Stimulated activated CD4-positive, alpha-beta T cell treated with anti-CD3 and anti-CD28 coated beads, Interleukin-4, amount 100 ng/mL, for 1 hour (primary cell): ENCODE results near the gene SRGAP3.

ENCODE experiments used
- DNase-seq: peaks from one replicate; pipeline ENCODE4 v3.0.0-alpha.2; 2020

Gene SRGAP3

DNA sequence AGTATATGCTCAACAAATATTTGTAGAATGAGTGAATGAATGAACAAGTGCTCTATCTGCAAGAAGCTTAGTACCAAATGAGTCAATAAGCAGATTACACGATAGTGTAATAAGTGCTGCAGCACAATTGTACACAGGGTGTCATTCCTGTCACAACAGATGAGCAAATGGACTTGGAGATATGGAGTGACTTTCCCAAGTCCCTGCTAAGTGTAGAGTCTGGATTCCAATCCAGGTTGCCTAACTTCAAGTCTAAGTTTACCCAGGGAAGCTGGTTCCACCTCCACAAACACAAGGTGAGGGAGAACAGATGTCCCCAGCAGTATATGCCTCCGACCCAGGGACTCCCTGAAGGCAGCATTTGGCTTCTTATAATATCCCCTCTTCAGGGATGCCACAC, 208.4 kb downstream of the SRGAP3 start:
- no peak for DNase-seq

DNA sequence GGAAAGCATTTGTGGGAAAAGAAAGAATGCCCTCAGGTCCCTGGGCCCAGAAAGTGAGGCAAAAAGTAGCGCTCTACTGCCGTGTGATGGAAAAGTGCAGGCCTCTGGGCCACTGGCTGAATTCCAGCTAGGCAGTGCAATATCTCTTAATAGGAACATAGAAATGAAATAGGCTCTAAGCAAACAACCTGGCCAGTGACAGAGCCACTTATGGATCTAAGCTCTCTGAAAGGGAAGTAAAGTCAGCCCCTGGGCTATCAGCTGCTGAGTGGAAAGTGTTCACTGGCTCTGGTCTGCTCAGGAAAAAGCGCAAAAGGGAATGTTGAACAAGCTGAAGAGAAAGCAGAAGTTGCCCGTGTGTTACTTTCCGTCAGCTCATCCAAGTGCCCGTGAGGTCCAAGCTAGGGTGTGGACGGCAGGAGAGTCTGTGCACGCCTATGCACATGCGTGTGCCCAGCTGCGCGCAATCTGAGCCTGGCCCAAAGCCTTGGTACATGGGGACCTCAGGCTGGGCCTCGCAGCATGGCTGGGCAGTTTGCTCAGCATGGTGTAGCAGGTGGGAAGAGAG, 212.2 kb downstream of the SRGAP3 start:
- no peak for DNase-seq

DNA sequence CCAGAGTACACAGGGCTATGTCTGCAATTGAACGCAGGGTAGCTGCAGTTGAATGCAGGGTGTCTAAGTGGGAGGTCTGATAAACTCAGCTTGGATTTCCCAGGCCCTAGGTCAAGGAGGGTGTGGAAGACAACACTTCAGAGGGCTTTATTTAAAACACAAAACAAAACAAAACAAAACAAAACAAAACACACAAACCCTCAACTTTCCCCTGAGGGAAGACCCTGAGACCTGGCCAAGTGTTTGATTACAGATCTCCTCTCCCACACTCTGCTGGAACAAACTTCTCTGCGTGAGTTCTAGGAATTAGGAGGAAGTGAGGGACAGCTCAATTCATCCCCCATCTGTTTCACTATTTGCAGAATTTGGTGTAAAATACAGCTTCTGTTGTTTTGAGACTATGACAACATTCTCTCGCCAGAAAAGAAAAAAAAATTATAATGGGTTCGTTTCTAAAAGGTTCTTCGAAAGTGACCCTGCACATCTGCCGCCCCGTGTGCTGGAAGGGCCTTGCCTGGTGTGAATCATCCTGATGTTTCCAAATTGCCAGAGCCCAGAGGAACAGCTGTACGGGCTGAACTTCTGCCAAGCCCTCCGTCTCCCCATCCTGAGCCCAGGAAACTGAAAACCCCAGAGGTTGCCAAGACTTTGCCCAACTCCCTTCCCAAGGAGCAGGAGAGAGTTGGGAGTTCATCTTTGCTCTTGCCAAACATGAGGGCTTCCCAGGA, 212.9 kb downstream of the SRGAP3 start:
- no peak for DNase-seq

DNA sequence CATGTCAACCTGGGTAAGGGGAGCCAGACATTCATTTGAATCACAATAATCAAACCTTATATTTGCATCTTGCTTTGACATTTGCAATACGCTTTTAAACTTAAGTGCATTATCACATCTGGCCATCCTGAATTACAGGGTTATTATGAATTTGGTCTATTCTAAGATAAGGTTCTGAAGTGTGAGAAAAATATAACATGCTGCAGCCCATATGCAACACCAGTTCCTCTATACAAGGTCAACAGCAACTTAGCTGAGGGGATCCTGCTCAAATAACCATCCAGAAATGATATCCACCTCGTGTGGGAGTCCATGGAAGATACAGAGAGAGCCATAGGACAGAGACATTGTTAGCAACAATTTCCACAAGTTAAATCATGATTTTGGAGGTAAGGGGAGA, 213.5 kb downstream of the SRGAP3 start:
- DNase-seq, result no peak

DNA sequence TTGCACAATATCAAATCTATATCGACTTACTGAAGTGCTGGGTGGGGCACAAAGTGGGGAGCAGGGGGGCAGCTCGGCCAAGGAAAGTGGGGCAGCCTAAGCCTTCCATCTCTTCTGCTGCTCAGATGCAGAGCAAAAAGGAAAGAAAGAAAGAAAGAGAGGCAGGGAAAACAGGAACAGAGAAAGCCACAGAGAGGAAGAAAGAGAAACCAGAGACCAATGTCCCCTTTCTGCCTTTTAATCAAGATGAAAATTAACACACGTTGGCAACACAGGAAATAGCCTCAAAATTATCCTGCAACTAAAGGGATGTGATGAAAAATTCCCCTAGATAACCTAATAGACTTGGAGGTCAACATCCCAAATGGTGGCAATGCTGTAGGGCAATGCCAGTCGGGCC, 214.0 kb downstream of the SRGAP3 start:
- DNase-seq, result no peak

DNA sequence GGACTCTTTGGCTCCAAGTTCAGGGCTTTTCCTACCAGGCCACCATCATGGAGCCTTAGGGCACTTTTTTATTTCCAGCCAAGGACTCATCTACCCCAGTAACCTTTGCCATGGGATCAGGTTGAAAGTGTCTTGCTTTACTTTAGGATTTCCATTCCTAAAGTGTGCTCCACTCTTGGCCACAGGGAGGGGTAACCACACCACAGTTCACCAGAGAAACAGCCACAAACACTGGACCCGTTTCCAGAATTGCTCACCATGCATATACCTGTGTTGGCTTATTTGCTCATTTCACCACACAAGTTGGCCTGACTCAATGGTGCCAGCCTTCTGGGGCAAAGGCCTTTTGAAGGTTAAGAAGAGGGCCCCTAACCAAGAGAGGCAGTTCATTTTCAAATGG, 215.6 kb downstream of the SRGAP3 start:
- no peak for DNase-seq

DNA sequence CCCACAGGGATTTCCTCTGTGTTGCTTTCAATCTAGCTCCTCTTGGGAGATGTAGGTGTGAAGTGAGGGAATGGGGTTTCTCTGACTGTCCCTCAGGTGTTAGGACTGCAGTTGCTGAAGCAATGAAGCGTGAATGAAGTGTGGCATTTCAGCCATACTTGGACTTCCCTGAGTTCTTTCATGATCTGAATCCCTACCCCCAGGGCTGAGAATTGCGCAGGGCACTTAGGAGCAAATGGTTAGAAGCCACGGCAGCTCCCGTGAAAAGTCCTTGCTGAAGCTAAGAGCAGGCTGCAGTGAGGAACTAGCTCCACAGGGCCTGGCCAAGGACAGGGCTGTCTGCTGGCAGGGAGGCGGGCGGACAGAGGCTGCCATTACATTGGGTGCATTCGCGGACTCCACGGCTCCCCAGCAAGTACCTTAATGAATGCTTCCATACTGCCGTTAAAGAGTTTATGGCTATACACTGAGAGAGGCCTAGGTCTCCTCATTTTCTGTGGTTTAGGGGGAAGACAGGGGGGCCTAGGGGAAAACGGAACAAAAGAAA, 217.1 kb downstream of the SRGAP3 start:
- no peak for DNase-seq

DNA sequence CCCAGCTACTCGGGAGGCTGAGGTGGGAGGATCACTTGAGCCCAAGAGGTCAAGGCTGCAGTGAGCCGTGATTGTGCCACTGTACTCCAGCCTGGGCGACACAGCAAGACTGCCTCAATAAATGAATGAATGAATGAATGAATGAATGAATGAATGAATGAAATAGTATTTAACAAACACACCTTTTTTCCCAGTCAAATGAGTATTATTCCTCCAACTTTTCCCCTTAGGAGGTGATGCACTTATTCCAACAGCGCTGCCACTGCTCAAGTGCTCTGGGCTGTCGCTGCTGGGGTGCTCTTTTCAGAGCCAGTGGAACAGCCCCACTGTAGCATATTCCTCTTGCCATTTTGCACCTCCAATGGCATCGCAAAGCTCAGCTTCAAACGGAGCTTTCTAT, 219.4 kb downstream of the SRGAP3 start:
- no peak for DNase-seq

DNA sequence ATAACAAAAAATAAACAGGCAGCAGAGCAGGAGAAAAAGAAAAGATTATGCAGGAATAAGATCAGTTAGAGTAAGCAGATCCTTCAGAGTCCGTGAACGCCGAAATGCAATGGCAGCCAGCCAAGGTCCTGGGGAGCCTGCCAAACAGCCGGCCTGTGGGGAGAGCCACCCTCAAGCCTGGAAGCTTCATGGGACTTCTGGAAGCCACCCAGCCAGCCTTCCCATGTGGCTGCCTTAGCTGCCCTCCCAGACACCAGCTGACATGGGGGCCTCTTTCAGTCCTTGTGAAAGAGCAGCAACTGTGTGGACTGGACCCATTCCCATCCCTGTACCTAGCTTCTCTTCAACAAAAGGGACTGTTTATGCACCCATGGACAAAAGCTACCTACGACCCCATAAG, 221.3 kb downstream of the SRGAP3 start:
- DNase-seq, result no peak

DNA sequence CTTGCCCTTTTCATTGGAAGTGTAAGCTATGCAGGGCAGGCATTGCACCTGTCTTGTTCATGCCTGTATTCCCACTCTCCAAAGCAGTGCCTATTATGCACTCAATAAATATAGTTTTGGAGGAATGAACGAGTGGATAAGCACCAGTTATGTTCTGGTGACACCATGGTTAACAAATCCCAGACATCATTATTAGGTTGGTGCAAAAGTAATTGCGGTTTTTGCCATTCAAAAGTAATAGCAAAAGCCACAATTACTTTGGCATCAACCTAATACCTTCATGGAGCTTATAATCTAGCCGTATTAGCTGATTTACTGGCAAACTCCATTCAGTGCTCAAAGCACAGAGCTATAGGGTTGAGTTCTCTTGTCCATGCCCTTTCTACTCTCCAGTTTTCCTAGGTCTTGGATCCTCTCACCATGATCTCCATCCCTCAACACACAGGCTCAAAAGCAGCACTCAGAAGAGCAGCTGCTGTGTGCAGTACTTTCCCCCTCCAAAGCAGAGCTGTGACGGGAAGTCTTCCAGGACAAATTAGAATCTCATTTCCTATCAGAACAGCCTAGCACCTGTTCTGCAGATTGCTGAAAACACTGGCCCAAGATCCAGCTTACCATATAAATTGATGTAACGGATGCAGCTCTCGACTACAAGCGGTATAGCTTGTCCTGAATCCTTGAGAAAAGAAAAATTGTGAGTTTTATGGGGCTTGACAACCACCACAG, 223.0 kb downstream of the SRGAP3 start:
- DNase-seq, result no peak

DNA sequence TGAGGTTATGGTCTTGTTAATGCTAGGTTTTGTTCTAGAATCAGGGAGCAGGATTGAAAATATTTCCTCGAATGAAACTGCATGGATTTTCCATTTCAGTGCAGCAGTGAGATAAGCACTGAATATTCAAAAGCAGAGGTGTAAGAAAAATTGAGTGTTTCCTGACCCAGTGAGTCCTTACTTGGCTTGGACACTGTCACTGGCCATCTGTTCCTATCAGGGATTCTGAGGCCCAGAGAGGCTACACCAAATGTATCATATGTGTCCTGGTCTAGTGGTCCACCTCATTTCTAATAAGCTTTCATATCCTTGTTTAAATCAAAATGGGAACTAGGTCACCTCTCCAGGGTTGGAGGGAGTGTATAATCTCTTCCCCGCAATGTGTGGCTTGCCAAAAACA, 225.1 kb downstream of the SRGAP3 start:
- DNase-seq, result no peak

DNA sequence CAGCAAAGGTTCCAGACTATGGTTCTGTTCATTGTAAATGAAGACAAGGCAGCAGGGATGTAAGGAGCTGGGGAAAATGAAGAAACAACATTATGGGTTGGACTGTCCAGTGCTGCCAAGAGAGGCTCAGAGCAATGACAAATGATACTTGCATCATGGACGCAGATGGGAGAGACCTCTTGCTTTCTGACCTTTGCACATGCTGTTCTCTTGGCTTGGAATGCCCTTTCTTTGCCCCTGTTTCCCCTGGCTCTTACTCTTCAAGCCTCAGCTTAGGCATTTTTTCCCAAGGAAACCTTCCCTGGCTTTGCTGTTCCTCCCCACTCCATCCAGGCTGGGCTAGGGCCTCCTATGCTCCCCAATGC, 226.2 kb downstream of the SRGAP3 start:
- DNase-seq, result no peak

DNA sequence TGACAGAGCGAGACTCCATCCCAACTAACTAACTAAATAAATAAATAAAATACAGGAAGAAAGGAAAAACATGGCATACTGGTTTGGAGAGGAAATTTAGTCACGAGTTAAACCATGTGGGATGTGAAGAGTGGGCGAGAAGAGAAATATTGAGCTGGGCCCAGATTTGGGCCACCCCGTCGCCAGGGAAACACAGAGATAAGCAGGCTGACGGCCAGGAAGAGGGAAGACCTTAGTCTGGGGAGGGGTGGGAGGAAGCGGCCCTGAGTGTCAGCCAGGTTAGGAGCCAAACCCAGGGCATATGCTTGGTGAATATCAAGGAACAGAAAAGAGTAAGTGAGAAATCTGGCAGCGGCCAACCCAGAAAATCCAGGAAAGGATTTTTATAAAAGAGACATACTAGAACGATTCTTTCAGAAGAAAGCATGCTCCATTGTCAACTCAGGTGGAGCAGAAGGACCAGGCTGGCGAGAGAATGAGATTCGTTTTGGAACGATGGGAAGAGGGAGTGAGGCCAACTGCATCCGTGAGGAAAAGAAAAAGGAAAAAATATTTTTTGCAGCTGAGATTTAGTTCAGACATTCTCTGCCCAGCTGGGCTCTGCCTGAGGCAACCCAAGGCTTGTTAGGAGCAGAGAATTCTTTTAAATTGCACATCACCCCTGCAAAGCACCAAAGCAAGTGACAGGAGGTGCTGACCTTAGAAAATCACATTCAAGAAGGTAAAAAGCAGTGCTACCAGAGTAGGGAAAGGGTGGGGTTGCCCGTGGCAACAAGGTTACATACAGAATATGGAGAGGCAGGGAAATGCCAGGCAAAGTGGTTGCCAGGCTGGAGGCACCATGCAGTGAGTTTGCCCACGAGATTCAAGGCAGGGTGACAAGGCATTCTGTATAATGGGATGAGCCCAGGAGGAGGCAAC, 226.9 kb downstream of the SRGAP3 start:
- no peak for DNase-seq

DNA sequence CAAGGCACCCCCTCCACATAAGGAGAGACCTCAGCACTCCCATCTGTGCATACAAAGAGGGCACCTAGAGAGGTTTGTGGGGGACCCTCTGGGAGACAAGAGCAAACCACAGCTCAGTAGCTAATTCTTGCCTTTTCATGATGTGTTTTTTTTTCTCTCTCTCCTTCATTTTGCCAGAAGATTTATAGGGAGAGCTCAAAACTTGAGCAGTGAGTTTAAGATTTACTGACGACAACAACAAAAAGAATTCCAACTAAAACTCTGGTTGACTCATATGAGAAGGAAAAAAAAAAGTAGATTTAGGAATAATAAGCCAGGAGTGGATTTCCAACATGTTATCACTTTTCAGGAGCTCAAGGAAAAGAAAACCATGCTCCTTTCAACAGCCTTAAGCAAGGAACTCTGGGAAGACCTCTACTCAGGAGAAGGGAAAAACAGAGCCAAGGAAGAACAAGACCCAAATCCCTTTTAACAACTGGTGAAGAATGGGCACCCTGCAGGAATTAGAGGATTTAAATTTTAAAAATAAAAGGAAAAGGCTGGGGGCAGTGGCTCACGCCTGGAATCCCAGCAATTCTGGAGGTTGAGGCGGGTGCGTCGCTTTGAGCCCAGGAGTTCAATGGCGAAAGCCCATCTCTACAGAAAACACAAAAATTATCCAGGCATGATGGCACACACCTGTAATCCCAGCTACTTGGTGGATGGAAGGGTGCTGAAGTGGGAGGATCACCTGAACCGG, 228.0 kb downstream of the SRGAP3 start:
- DNase-seq, result no peak

DNA sequence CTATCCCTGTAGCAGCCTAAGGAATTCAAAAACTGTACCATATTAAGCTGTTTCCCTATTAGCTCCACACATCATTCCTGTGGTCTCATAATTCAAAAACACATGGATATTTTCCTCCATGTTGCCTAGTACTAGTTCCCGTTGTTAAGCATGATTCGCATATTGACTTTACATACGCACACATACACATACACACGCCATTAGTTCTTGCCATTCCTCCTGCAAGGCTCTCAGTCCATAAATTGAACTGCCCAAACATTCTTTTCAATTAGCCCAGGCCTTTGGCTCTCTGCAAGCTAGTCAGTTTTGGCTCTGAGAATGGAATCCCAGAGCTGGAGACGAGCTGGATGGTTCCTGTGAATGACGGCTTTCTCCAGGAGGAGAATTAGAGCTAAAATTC, 229.0 kb downstream of the SRGAP3 start:
- DNase-seq, result no peak

DNA sequence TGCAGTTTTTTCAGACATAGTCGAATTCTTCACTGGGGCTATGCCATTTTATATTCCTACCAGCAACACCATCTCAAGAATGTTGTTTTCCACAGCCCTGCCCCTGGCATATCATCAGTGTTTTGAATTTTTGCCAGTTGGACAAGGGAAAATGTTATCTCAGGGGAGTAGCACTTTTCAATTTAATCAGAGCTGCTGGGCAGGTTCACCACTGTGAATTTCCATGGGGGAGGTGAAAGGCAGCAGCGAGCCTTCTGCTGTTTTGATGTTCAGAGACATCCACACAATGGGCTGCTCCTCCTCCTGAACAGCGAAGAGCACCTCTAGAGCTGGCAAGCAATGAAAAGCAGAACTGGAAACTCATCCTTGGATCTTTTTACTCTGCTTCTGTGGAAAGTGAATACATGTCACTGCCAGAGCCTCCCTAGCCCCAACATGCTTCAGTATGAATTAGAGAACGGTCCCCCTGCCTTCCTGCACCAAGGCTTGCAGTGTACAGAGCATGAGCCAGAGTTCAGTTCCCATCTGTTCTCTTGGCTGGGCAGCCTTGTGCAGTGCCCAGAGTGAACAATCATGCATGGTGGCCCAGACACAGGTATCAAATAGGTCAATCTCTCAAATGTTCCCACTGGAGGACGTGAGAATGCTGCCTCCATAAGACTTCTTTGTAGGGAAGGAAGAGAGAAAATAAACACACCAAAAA, 230.0 kb downstream of the SRGAP3 start:
- DNase-seq, result no peak

DNA sequence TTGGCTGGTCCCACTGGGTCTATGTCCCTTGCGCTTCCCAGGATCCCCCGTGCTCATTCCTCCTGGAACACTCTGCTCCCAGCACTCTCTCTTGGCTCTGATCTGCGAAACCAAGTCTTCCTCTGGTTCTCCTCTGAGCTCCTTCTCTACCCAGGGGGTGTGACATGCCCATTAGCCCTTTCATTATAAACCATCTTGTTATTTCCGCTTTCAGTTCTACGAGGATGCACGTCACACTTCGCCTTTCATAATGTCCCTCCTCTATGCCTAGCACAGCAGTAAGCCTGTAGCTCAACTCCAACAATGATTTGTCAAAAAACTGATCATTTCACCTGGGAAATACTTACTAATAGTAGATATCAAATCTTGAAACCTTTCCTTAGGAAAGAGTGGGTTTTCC, 234.2 kb downstream of the SRGAP3 start:
- no peak for DNase-seq

DNA sequence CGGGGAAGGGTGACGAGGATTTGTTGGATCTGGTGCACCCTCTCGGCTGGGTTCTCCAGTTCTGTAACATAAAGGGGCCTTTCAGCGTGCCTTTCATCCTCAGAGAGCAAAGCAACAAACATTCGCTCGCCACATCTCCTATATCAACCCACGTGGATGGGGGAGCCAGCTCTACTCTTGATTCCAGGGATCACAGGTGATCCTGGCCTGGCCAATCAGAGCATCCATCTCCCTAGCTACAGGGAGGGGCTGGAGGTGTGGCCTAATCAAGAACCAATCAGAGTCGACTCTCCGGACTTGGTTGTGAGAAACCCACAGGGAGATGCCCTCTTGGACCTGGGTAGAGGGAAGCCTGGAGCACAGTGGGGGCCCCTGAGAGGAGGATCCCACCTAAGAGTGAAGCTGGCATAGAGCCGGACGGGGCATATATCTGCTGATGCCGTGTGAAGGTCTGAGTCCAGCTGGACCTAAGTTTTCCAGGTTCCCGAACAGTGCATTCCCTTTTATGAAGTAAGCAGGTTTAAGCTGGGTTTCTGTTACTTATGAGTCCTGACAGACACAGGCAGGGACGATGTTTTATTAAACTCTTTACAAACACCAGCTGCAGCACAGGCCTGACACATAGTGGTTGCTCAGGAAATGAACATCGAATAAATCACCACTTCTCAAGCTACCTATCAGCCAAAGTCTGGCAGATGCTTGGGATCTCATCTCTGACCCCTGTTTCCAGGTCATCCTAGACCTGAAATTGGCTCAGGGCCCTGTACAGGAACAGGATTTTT, 235.5 kb downstream of the SRGAP3 start:
- no peak for DNase-seq

DNA sequence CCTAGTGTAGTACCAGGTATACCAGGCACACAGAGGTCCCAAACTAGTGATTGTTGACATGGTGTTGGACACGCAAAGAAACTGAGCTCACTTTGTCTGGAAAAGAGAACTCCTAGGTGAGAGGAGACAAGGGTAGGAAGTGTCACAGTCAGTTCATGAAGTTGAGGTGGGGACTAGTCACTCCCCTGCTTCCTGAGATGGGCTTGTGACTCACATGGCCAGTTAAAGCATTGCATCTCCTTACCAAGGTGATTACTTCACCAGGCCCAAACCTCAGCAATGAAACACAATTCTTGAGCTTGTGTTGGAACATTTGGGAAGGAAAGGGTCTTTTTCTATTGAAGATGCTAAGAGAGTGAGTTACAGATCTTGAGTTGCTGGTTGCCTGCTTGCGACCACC, 236.9 kb downstream of the SRGAP3 start:
- DNase-seq, result no peak

DNA sequence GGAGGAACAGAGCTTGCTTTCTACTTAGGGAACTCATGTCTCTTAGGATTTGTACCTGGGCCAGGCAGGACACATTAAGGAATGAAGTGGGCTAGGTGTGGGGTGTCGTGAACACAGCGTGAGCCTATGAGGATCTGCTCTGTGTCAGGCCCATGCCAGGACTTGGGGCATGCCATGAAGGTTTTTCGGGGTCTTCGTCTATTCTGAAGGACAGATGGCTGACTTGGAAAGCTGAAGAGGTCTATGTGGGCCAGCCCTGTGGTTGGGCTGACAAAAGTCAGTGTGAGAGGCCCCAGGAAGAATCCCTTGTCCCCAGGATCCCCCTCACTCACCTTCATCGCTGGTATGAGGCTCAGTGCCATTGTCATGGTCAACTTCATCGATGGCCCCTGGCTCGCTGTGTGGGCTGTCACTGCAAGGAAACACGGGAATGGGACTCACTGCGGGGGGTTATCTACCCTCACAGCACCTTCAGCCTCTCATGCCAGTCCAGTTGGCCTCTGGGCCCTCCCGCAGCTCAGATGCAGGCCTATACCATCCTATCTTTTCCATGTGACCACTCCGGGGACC, 239.4 kb downstream of the SRGAP3 start:
- no peak for DNase-seq
